GM18907 (cell line): ENCODE data around the gene GIMAP7.

Source experiments
- ATAC-seq: cut with Tn5 transposase; IDR thresholded peaks from one replicate; pipeline ENCODE4 v1.9.1; 2021; ENCODE audit warnings: mild to moderate bottlenecking, moderate library complexity; ENCODE audit not compliant: unreplicated experiment

Gene GIMAP7

GRCh38 chr7:150569245-150569955, 54.7 kb downstream of the GIMAP7 start:
- ATAC-seq: no peak
